ENCODE data around the gene PDIK1L.
"Not testable (repeated sequence)": the region's sequence is repeated elsewhere in the genome, so short reads cannot be mapped to it uniquely, and the experiment has no call there.

PDIK1L gene

GRCh38 chr1:26092422-26092821 lies 19.2 kb upstream of the PDIK1L start:
- DNase-seq: no peak

- DNase-seq: not testable (repeated sequence)
These were observed 18.1 kb upstream of the PDIK1L start for GRCh38 chr1:26093569-26093968.

DNA sequence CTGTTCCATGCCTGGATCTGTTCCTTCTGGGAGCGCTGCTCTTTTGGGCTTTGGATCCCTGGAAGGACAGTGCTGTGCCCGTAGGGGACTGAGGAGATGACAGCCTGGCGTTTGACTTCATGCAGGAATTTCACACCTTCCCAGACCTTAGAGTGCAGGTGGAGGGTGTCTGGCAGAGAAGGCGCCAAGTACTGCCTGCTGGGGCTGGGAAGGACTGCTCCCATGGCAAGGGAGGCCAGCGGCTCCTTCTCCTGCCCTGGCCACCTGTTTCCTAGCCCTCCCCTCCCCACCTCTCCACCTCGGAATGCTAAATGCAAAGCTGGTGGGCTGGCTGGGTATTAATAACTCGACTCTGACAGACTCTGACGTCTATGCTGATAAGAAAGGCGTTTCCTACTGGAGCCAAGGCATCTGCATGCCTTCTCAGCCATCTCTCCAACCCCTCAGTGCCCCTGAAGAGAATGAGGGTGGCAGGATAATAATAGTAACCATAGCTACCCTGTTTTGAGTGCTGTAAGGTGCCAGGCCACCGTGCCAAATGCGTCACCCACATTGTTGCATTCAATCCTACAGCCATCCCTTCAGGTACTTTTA lies 17.5 kb upstream of the PDIK1L start:
- no peak for DNase-seq

DNA sequence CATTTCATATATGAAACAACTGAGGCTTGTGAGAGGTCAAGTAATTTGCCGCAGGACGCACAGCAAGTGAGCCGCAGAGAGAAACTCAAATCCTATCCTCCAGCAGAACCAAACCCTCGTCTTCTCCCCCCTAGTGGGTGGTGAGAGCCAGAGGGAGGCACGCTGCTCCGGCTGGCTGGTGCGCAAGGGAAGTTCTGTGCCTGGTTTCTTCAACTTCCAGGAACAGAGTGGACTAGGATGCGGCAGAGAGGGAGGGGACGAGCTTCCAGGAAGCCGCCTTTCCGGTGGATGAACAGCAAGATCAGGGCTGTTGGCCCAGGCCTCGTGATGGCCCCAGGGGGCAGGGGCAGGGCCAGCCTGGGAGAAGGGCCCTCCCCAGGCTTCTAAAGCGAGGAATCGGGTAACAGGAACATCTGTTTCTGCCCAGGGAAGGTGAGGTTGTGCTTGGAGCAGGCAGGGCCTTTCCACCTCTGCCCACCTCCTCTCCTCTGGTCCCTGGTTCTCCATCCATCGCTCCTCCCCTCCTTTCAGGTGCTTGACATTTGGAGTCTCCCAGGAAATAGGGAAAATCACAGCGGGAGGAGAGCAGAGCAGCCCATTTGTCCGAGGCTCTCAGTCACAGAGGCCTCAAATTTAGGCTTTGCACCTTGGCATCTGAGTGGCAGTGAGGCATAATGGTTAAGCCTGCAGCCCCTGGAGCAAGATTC lies 16.8 kb upstream of the PDIK1L start:
- DNase-seq: no peak

DNA sequence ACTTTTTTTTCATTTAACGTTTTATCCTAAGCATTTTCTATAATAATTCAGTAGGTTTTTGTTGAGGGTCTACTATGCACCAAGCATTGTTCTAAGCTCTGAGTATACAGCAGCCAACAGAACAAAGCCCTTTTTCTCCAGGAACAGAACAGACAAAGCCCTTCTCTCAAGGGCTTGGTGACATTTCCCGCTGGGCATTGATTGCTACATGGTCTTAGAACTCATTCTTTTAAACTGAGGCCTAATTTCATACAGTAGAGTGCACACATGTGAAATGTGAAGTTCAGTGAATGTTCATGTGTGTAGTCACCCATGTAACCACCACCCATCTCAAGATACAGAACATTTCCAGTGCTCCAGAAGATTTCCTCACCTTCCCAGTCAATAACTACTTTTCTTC lies 15.2 kb upstream of the PDIK1L start:
- no peak for DNase-seq

DNA sequence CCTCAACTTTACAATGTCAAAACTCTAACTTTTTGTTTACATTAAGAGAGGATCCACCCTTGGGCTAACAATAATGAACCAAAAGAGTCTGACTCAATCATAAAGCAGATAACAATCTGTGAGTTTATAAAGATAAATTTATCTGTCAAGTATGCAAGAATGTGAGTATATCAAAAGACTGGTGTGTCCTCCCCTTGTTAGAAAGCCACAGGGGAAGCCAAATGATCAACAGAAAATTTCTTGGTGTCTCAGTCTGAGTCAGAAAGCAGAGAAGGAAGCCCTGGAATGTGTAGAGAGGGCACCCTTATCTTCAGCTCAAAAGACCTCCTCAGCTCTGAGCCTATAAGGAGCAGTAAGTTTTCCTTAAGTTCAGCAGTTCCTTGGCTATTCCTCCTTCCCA lies 13.9 kb upstream of the PDIK1L start:
- DNase-seq: no peak

DNA sequence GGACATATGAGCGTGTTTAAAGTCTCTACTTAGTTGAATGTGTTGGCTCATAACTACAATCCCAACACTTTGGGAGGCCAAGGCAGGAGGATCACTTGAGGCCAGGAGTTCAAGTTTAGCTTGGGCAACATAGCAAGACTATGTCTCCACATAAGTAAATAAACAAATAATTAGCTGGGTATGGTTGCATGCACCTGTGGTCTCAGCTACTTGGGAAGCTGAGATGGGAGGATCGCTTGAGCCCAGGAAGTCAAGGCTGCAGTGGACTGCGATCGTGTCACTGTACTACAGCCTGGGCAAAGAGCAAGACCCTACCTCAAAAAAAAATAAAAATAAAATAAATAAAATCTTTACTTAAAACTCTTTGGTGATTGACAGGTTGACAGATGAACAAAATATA lies 13.0 kb upstream of the PDIK1L start:
- no peak for DNase-seq

GRCh38 chr1:26099780-26100179 lies 11.8 kb upstream of the PDIK1L start:
- no peak for DNase-seq

DNA sequence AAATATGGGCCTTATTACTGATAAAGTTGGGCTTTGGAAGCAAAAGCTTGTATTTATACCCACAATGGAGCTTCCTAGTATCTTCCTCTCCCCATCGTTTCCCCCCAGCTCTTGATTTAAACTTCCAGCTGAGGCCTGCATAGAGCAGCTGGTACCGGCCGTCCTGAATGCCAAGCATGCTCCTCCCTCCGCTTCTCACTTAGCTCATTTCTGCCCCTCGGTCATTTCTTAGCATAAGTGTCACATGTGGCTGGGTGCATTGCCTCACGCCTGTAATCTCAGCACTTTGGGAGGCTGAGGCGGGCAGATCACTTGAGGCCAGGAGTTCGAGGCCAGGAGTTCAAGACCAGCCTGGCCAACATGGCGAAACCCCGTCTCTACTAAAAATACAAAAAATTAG lies 11.4 kb upstream of the PDIK1L start:
- DNase-seq: not testable (repeated sequence)

DNA sequence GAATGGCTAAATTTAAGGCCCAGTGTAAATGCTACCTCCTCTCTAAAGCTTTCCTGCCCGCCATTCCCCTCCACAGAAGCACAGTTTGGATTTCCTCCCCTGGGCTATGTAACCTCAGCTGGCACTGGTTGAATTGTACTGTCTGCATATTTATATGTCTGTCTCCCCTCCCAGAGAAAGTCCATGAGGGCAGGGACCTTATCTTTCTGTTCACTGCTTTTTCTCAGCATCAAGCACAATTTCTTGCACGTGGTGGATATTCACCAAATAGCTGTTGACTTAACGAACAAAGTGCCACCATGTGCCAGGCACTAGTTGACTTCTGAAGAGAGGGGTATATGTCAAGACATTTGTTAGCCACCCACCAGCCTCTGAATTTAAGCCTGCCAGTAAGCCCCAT lies 9.5 kb upstream of the PDIK1L start:
- no peak for DNase-seq

- DNase-seq: no peak
These were observed 9.1 kb upstream of the PDIK1L start for GRCh38 chr1:26102526-26102925.

- not testable (repeated sequence) for DNase-seq
These were observed 6.4 kb upstream of the PDIK1L start for GRCh38 chr1:26105226-26105548.

DNA sequence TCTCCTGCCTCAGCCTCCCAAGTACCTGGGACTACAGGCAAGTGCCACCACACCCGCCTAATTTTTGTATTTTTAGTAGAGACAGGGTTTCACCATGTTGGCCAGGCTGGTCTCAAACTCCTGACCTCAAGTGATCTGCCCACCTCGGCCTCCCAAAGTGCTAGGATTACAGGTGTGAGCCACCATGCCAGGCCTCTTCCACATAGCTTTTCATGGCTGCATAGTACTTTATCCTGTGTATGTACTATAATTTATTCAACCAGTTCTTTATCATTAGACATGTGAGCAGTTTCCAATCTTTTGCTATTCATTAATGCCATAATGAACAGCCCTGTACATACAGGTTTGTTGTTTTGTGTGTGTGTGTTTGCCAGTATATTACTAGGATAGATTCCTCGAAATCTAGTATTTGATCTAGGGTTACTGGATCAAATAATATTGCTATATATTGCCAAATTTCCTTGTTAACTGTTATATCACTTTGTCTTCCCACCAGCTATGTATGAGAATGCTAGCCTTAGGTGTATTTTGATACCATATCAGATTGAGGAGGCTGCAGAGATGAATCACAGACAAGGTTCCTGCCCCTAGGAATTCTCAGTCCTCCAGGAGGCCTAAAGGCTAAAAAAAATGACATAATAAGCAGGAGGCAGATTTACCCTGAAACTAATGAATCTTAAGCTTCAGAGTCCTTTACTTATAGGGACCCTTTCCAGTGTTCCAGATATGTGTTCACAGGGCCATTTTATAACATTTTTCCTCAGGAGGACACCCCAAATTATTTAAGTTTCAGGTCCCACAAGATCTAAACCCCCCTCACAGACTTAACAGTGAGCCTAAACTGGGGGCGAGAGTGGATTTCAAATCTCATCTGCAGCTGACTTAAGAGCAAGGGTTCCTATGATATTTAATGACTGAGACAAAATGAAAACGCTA lies 2.1 kb upstream of the PDIK1L start:
- no peak for DNase-seq

DNA sequence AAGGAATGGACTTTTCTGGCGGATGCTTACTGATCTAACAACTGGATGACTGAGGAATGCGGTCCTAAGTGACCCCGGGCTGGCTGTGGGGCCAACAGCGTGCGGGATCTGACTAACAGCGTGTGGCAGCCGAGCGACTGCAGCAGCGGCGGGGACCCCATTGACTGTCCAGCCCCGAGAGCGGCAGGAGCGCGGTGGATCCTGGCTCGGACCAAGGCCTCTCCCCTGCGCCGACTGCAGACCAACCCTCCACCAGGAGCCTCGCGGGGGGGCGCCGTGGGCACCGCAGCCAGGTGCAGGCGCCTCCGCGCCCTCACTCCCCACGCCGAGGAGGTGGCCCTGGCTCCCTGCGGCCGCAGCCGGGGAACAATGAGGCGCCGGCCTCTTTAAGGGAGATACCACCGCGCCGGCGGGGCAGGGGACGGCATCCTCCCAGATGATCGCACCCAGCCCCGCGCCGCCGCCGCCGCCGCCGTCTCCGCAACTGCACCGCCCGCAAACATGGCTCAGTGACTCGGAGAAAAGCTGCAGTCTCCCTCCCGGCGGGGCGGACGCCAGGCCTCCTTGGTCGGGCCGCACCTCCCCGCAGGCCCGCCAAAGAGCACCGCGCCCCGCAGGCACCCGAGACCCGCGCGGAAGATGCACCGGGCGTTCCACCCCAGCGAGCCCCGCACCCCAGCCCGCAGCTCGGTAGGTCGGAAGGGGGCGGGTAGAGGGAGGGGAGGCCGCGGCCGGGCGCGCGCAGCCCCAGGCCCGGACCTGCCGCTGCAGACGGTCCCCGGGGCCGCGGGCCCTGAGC lies 694 bp upstream of the PDIK1L start:
- peak; percentile 67 for DNase-seq

DNA sequence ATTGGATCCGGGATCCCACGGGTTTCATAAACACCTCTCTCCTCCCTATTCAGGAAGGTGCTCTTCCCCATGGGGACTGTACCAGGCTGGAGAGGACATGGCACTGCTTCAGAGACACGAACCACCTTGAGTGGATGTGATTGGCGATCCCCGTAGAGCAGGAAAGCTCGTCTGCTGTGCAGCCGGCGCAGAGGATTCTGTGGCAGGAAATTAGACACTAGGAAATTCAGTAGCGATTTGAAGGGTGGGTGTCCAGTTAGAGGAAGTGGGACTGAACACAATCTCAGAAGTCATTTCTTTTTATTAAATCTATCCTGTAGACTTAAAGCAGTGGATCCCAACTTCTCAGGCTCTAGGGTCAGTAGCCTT lies 767 bp downstream of the PDIK1L start:
- no peak for DNase-seq

GRCh38 chr1:26114165-26114927 lies 2.7 kb downstream of the PDIK1L start:
- no peak for DNase-seq

DNA sequence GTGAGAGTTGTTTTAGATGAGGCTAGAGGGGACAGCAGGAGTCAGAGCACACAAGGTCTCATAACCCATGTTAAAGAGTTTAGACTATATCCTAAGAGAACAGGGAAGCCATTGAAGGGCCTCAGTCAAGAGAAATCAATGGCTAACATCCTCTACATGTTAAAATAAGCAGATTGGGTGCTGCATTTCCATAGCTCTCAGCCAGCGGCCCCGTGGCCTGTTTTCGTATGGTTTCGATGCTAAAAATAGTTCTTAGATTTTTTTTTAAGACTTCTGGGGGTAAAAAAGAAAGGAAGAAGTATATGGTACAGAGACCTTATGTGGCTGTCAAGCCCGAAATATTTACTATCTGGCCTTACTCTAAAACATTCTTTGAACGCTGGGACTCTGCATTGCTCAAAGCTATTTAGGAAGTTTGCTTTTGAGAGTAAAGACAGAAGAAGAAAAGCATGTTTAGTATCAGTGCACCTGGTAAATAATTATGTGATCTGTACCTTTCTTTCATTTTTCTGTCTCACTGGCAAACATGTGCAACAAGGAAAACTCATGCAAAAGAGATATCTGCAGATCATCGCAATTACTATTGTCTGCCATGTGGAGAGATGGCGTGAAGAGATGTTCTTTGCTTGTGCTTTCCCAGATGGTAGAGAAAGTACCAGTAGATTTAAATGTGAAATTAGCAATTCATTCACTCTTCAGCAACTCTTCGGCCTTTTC lies 8.4 kb downstream of the PDIK1L start:
- no peak for DNase-seq

- DNase-seq: no peak
These were observed 10.5 kb downstream of the PDIK1L start for GRCh38 chr1:26121854-26122773.

DNA sequence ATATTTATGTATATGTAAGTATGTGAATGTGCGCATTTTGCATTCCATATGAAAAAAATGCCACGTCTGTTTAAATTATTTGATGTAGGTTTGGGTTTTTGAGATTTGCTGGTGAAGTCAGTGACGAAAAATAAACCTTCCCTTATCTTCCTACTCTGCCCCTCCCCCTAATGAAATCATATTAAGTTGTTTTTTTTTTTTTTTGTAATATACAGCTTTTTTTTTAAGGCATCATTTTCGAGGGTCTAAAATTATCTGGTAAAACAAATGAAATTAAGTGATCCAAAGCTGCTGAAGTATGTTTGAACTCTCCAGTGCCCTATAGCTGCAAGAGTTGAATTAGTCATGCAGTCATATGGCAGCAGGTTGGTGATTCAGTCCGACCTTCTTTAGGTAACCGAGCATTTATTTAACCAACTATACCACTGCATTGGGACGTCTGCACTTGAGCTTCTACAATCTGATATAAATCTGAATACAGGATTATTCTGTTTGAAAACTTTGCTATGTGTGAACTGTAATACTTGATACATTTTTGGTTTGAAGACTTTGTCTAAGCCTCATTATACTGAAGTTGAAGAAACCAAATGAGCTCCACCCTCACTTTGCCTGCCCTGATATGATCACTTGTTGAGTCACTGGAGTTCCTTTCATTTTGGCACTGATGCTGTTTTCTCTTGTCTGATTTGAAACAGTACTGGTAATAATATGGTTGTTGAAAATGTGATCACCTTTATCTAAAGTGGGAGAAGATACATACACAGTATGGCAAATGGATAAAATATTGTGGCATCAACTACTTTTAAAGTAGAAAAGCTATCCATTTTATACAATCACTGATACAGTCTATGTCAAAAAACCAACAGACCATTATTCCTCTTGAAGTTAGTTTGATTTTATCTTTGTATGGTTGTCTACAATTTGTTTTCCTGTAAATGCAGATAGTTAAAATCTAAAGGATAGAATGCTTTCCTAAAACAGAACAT lies 11.7 kb downstream of the PDIK1L start:
- DNase-seq: no peak
